Smooth muscle cell (in vitro differentiated cells): Measurements from ENCODE around the gene SLC5A5. TPM values are rescaled to one million over a fixed set of nuclear protein-coding genes. Genes with fewer than 3 reads are reported as not detected.

Experiments
- DNase-seq: peaks from one replicate; lab custom pipeline; 2025; ENCODE audit not compliant: unreplicated experiment; lab: John Stamatoyannopoulos, UW
- H2AFZ ChIP-seq: fragments of 200-600 bp; sonication (generic); 2 replicates; pipeline ENCODE4 v1.6.0; 2016; ENCODE audit warnings: antibody characterized with exemption, low read depth, mild to moderate bottlenecking
- H3F3A ChIP-seq: fragments of 200-600 bp; sonication (generic); 2 replicates; pipeline ENCODE4 v1.6.0; 2017; ENCODE audit warnings: antibody characterized with exemption, low read depth
- H3K27ac ChIP-seq: fragments of 200-600 bp; sonication (generic); 2 replicates; pipeline ENCODE4 v1.5.1; 2016; ENCODE audit warnings: low read depth, mild to moderate bottlenecking
- H3K27me3 ChIP-seq: fragments of 200-600 bp; sonication (generic); 2 replicates; pipeline ENCODE4 v1.6.1; 2016; ENCODE audit warnings: low read depth, mild to moderate bottlenecking
- H3K36me3 ChIP-seq: fragments of 200-600 bp; sonication (generic); 2 replicates; pipeline ENCODE4 v1.5.1; 2016; ENCODE audit warnings: low read depth
- H3K4me1 ChIP-seq: fragments of 200-600 bp; sonication (generic); 2 replicates; pipeline ENCODE4 v1.5.1; 2016; ENCODE audit warnings: low read depth
- H3K4me2 ChIP-seq: fragments of 200-600 bp; sonication (generic); 2 replicates; pipeline ENCODE4 v1.6.0; 2016; ENCODE audit warnings: mild to moderate bottlenecking
- H3K4me3 ChIP-seq: fragments of 200-600 bp; sonication (generic); 2 replicates; pipeline ENCODE4 v1.5.1; 2016; ENCODE audit warnings: mild to moderate bottlenecking
- H3K79me2 ChIP-seq: fragments of 200-600 bp; sonication (generic); 2 replicates; pipeline ENCODE4 v1.6.0; 2016; ENCODE audit warnings: low read depth, mild to moderate bottlenecking
- H3K9ac ChIP-seq: fragments of 200-600 bp; sonication (generic); 2 replicates; pipeline ENCODE4 v1.6.0; 2016; ENCODE audit warnings: low read depth
- H3K9me3 ChIP-seq: fragments of 200-600 bp; sonication (generic); replicated peaks from 2 replicates; pipeline ENCODE4 v1.5.1; 2016; ENCODE audit warnings: low read depth
- H4K20me1 ChIP-seq: fragments of 200-600 bp; sonication (generic); 2 replicates; pipeline ENCODE4 v1.6.0; 2016; ENCODE audit warnings: low read depth
- CTCF ChIP-seq: fragments of 200-600 bp; sonication (generic); IDR thresholded peaks from 2 replicates; pipeline ENCODE4 v1.5.1; 2017; ENCODE audit warnings: borderline replicate concordance, mild to moderate bottlenecking, antibody characterized with exemption; ENCODE audit not compliant: insufficient read depth, poor library complexity, severe bottlenecking
- WGBS: methylation state at CpG from one replicate; pipeline ENCODE4 v1.1.7; 2016; ENCODE audit warnings: low lambda C conversion rate; 5-methylcytosine and 5-hydroxymethylcytosine counted together
- polyA plus RNA-seq: library from polyadenylated mRNA; unstranded; fragments of >200 nt; fragmentation: Nextera tagmentation; extraction: Ambion mirVana; gene quantifications from 2 replicates; pipeline ENCODE4 v1.2.1, GENCODE V29; 2016
- total RNA-seq: library from RNA; depleted of rRNA; stranded (reverse); fragments of >200 nt; gene quantifications from 2 replicates; pipeline ENCODE4 v1.2.3, GENCODE V29; 2014

SLC5A5 gene
- total and polyA plus RNA-seq, 2 experiments from 2014 or later, result not detected

GRCh38 chr19:17868669-17869068, 3.1 kb upstream of the SLC5A5 start:
- WGBS, result 59% methylated on average over 6 of the region's 6 CpGs
- Histone ChIP-seq H3K9ac (no peak overlapping the region), H2AFZ (no peak overlapping the region), H3K4me3 (no peak overlapping the region), H3K4me1 (no peaks in the 10 kb centered on the region), H3K36me3 (no peaks in the 10 kb centered on the region), H3K79me2 (no peaks in the 10 kb centered on the region), H3K27me3 (peaks cover 45% of the 10 kb centered on the region), H3K4me2 (no peak overlapping the region), H3K27ac (no peak overlapping the region), H4K20me1 (peaks cover 17% of the 10 kb centered on the region), H3K9me3 (no peaks in the 10 kb centered on the region), H3F3A (peaks cover 18% of the 10 kb centered on the region)
- DNase-seq, result no peak
- TF ChIP-seq CTCF, result no peak

- Histone ChIP-seq H4K20me1 (peaks cover 12% of the 10 kb centered on the region), H3K4me2 (no peak overlapping the region), H3K9ac (no peak overlapping the region), H3K27me3 (peaks cover 50% of the 10 kb centered on the region), H3K4me3 (no peak overlapping the region), H3K36me3 (no peaks in the 10 kb centered on the region), H3K79me2 (no peaks in the 10 kb centered on the region), H3K4me1 (no peaks in the 10 kb centered on the region), H2AFZ (no peak overlapping the region), H3K27ac (no peak overlapping the region), H3K9me3 (no peaks in the 10 kb centered on the region), H3F3A (peaks cover 15% of the 10 kb centered on the region)
- WGBS, result 33% methylated on average over 11 of the region's 11 CpGs
- no peak for TF ChIP-seq CTCF
- no peak for DNase-seq
Observed at GRCh38 chr19:17869114-17869608, 2.6 kb upstream of the SLC5A5 start.

DNA sequence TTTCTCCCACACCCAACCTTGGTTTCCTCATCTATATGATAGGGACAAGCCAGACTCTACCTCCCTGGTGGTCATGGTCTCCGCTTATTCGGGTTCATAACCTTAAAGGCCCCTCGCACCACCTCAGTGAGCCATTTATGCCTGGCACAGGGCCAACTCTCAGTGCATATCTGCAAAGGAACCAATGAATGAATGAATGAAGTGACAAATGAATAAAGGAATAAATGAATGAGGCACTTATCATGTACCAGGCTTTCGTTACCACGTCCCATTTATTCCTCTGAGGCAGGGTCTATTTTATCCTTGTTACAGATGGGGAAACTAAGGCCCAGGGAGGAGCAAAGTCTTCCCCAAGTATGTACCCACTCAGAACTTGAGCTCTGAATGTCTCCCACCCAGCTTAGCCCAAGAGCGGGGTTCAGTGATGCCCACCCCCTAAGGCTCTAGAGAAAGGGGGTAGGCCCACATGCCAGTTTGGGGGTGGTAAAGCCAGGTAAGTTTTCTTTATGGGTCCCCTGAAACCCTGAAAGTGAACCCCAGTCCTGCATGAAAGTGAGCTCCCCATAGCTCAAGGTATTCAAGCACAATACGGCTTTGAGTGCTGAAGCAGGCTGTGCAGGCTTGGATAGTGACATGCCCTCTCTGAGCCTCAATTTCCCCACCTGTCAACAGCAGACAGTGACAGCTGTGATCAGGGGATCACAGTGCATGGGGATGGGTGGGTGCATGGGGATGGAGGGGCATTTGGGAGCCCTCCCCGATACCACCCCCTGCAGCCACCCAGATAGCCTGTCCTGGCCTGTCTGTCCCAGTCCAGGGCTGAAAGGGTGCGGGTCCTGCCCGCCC, 490 bp upstream of the SLC5A5 start:
- H2AFZ ChIP-seq, result no peak overlapping the region
- no peaks in the 10 kb centered on the region for H4K20me1 ChIP-seq
- DNase-seq, result no peak
- H3K9ac ChIP-seq, result no peak overlapping the region
- no peaks in the 10 kb centered on the region for H3K4me1 ChIP-seq
- no peak overlapping the region for H3K4me2 ChIP-seq
- no peak overlapping the region for H3K27ac ChIP-seq
- no peaks in the 10 kb centered on the region for H3K36me3 ChIP-seq
- H3K4me3 ChIP-seq, result no peak overlapping the region
- H3K27me3 ChIP-seq, result peaks cover 57% of the 10 kb centered on the region
- no peaks in the 10 kb centered on the region for H3K9me3 ChIP-seq
- H3K79me2 ChIP-seq, result no peaks in the 10 kb centered on the region
- no peaks in the 10 kb centered on the region for H3F3A ChIP-seq
- TF ChIP-seq CTCF, result no peak
- WGBS, result 75% methylated on average over 10 of the region's 10 CpGs
